Left ventricle myocardium inferior (tissue), 1 donor: ENCODE data around the gene HOXA1. TPM values are rescaled to one million over a fixed set of nuclear protein-coding genes. Genes with fewer than 3 reads are reported as not detected.

Experiments
- DNase-seq: peaks from one replicate; pipeline ENCODE4 v3.0.0-alpha.2; 2020
- H3K27ac ChIP-seq: fragments of 200-600 bp; replicated peaks from 2 replicates; pipeline ENCODE4 v1.8.0; 2021
- H3K27me3 ChIP-seq: fragments of 200-600 bp; 2 replicates; pipeline ENCODE4 v1.8.0; 2021; ENCODE audit warnings: low read depth
- H3K36me3 ChIP-seq: fragments of 200-600 bp; 2 replicates; pipeline ENCODE4 v1.8.0; 2021
- H3K4me1 ChIP-seq: fragments of 200-600 bp; 2 replicates; pipeline ENCODE4 v1.8.0; 2021
- H3K4me3 ChIP-seq: fragments of 200-600 bp; 2 replicates; pipeline ENCODE4 v1.8.0; 2021; ENCODE audit warnings: mild to moderate bottlenecking, moderate library complexity
- H3K9me3 ChIP-seq: fragments of 200-600 bp; replicated peaks from 2 replicates; pipeline ENCODE4 v1.8.0; 2021
- CTCF ChIP-seq: fragments of 200-600 bp; IDR thresholded peaks from 2 replicates; pipeline ENCODE4 v1.8.0; 2021; ENCODE audit warnings: antibody characterized with exemption, mild to moderate bottlenecking, borderline replicate concordance
- intact Hi-C: fragments of 100-400 bp; cut with micrococcal nuclease; formaldehyde crosslinking; loops from one replicate; pipeline ENCODE4 v1.11.0; 2022
- total RNA-seq: library from RNA; stranded (reverse); fragmentation: NEBNext Ultra II Directional; extraction: Animal tissue kit (Norgen Biotek cat#: 25700); gene quantifications from one replicate; pipeline ENCODE4 v1.2.1, GENCODE V29; 2021
- donor health status: DM: no; HTN: yes; CAD: no; lungs with severe emphysema.

The HOXA1 gene
- total RNA-seq, 1 donor from 2014 or later, result not detected

- Histone ChIP-seq H3K36me3 (no peaks in the 10 kb centered on the region), H3K27ac (peak overlapping the region; percentile 63), H3K4me1 (peaks cover 31% of the 10 kb centered on the region), H3K27me3 (peaks cover 98% of the 10 kb centered on the region), H3K9me3 (no peaks in the 10 kb centered on the region), H3K4me3 (peak overlapping the region; percentile 51)
- TF ChIP-seq CTCF, result no peak
- intact Hi-C loops, result no loop called here
- no peak for DNase-seq
Measured at GRCh38 chr7:27115221-27116026, 19.6 kb upstream of the HOXA1 start.

GRCh38 chr7:27114881-27115220 is 19.1 kb upstream of the HOXA1 start:
- H3K36me3 ChIP-seq, result no peaks in the 10 kb centered on the region
- H3K4me1 ChIP-seq, result peaks cover 33% of the 10 kb centered on the region
- no peak for TF ChIP-seq CTCF
- H3K4me3 ChIP-seq, result peak overlapping the region; percentile 51
- H3K27me3 ChIP-seq, result peaks cover 98% of the 10 kb centered on the region
- intact Hi-C loops, result no loop called here
- H3K27ac ChIP-seq, result peak overlapping the region; percentile 63
- H3K9me3 ChIP-seq, result no peaks in the 10 kb centered on the region
- DNase-seq, result no peak

GRCh38 chr7:27113991-27114769 is 18.4 kb upstream of the HOXA1 start:
- H3K36me3 ChIP-seq, result no peaks in the 10 kb centered on the region
- TF ChIP-seq CTCF, result no peak
- DNase-seq, result no peak
- intact Hi-C loops, result no loop called here
- H3K27ac ChIP-seq, result peak overlapping the region; percentile 58
- H3K4me1 ChIP-seq, result peaks cover 33% of the 10 kb centered on the region
- H3K4me3 ChIP-seq, result peak overlapping the region; percentile 56
- H3K9me3 ChIP-seq, result no peaks in the 10 kb centered on the region
- H3K27me3 ChIP-seq, result peaks cover 98% of the 10 kb centered on the region

- H3K4me3 ChIP-seq, result peak overlapping the region; percentile 56
- H3K27me3 ChIP-seq, result peaks cover 98% of the 10 kb centered on the region
- H3K9me3 ChIP-seq, result no peaks in the 10 kb centered on the region
- TF ChIP-seq CTCF, result no peak
- no peak for DNase-seq
- peak overlapping the region; percentile 58 for H3K27ac ChIP-seq
- H3K36me3 ChIP-seq, result no peaks in the 10 kb centered on the region
- H3K4me1 ChIP-seq, result peaks cover 36% of the 10 kb centered on the region
- intact Hi-C loops, result no loop called here
Measured at GRCh38 chr7:27112955-27113949, 17.5 kb upstream of the HOXA1 start.

- Histone ChIP-seq H3K27me3 (peaks cover 98% of the 10 kb centered on the region), H3K27ac (peak overlapping the region; percentile 58), H3K4me3 (peak overlapping the region; percentile 56), H3K36me3 (no peaks in the 10 kb centered on the region), H3K4me1 (peaks cover 32% of the 10 kb centered on the region), H3K9me3 (no peaks in the 10 kb centered on the region)
- no peak for TF ChIP-seq CTCF
- intact Hi-C loops, result no loop called here
- DNase-seq, result no peak
Measured at GRCh38 chr7:27112361-27112760, 16.6 kb upstream of the HOXA1 start.
